HFFc6 (cell line): ENCODE data around the gene CER1. TPM values are rescaled to one million over a fixed set of nuclear protein-coding genes. Genes with fewer than 3 reads are reported as not detected.

ENCODE experiments used
- DNase-seq: peaks from one replicate; pipeline ENCODE4 v3.0.0-alpha.2; 2018
- H3K27ac Mint-ChIP-seq: 2 replicates; pipeline ENCODE4 v1.8.0; 2020; ENCODE audit warnings: mild to moderate bottlenecking, mixed read lengths
- H3K27me3 Mint-ChIP-seq: 2 replicates; pipeline ENCODE4 v1.8.0; 2021; ENCODE audit warnings: mild to moderate bottlenecking, moderate library complexity, mixed read lengths; ENCODE audit not compliant: insufficient read depth
- H3K36me3 Mint-ChIP-seq: 2 replicates; pipeline ENCODE4 v1.8.0; 2021; ENCODE audit warnings: low read depth, mixed read lengths
- H3K4me1 Mint-ChIP-seq: 2 replicates; pipeline ENCODE4 v1.8.0; 2020; ENCODE audit warnings: low read depth, mixed read lengths
- H3K4me3 Mint-ChIP-seq: 2 replicates; pipeline ENCODE4 v1.8.0; 2020; ENCODE audit warnings: mild to moderate bottlenecking, moderate library complexity, mixed read lengths
- H3K9me3 Mint-ChIP-seq: 2 replicates; pipeline ENCODE4 v1.8.0; 2020; ENCODE audit warnings: mild to moderate bottlenecking, mixed read lengths
- CTCF ChIP-seq: fragments of 200-600 bp; sonication (generic); IDR thresholded peaks from 2 replicates; pipeline ENCODE4 v1.5.0; 2021; ENCODE audit warnings: antibody characterized with exemption, mild to moderate bottlenecking
- total RNA-seq, 6 experiments: library from RNA; stranded (reverse); fragmentation: NEBNext Ultra II Directional; extraction: Animal tissue kit (Norgen Biotek cat#: 25700); gene quantifications; 2 replicates in 1 of 6; 3 replicates in 5 of 6; pipeline ENCODE4 v1.2.3, GENCODE V29; 2021

Gene CER1
- total RNA-seq, 6 experiments from 2014 or later, result not detected

DNA sequence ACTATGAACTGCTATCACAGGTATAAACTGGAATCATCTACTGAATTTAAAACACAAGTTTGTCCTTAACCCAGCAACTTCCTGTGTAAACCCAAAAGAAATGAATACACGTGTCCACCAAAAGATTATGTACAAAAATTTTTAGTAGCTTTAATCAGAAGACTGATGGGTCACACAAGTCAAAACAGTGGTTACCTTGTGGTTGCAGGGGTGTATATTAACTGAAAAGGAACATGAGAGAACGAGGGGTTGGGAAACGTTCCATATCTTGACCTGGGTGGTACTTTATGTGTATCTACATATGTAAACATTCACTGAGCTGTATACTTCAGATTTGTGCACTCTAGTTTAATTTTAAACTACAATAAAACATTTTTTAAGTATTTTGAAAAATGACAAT, 47.9 kb downstream of the CER1 start:
- H3K9me3 Mint-ChIP-seq, result no peaks in the 10 kb centered on the region
- peaks cover 15% of the 10 kb centered on the region for H3K36me3 Mint-ChIP-seq
- peaks cover 24% of the 10 kb centered on the region for H3K4me1 Mint-ChIP-seq
- no peak for DNase-seq
- H3K4me3 Mint-ChIP-seq, result no peak overlapping the region
- no peak for TF ChIP-seq CTCF
- H3K27me3 Mint-ChIP-seq, result no peaks in the 10 kb centered on the region
- no peak overlapping the region for H3K27ac Mint-ChIP-seq

GRCh38 chr9:14671377-14671776, 51.2 kb downstream of the CER1 start:
- DNase-seq, result no peak
- no peak for TF ChIP-seq CTCF
- H3K9me3 Mint-ChIP-seq, result no peaks in the 10 kb centered on the region

DNA sequence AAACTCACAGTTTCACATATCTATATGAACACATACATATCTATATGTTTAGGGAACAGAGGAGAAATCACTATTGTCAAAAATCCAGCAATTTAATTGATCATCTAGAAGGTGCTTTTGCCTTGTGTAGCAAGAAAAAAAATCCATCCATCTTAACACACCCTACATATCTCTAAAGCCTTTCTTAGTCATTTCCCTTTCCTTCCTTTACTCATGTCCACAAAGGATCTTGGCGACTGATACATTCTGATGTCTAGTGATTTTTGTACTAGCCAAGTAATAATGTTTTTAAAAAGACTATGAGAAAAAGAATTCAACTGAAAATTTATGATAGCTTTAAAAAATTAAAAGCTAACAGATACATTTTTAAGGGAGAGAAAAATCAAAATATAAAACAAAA, 51.8 kb downstream of the CER1 start:
- Mint-ChIP-seq H3K36me3 (peaks cover 5% of the 10 kb centered on the region), H3K27ac (peak overlapping the region; percentile 79), H3K4me1 (peaks cover 20% of the 10 kb centered on the region), H3K27me3 (no peaks in the 10 kb centered on the region), H3K9me3 (no peaks in the 10 kb centered on the region), H3K4me3 (peak overlapping the region; percentile 53)
- TF ChIP-seq CTCF, result no peak
- peak; percentile 30 for DNase-seq

More at GRCh38 chr9:14671377-14671776, 51.2 kb downstream of the CER1 start:
- peaks cover 20% of the 10 kb centered on the region for H3K4me1 Mint-ChIP-seq
- H3K4me3 Mint-ChIP-seq, result no peak overlapping the region
- H3K36me3 Mint-ChIP-seq, result peaks cover 5% of the 10 kb centered on the region
- peak overlapping the region; percentile 79 for H3K27ac Mint-ChIP-seq
- no peaks in the 10 kb centered on the region for H3K27me3 Mint-ChIP-seq

Other genes starting within 250 kb of the CER1 start
- gene ZDHHC21, start 29.3 kb downstream of the CER1 start, total RNA-seq, result 10 to 100 TPM in 2 of 6 experiments, 1 to 10 TPM in 4; 6.7 to 10.4 (median 9.0) TPM
- under 1 TPM in 4 of 6 experiments, not detected in 2; 0.03 to 0.16 (median 0.06) TPM for gene FREM1, start 187.7 kb upstream of the CER1 start, total RNA-seq